Loucy (cell line): ENCODE results near the gene CAPN1.

ENCODE experiments used
- H2AFZ ChIP-seq: fragments of 200-600 bp; sonication (generic); 2 replicates; pipeline ENCODE4 v1.6.0; 2016; ENCODE audit warnings: antibody characterized with exemption, mild to moderate bottlenecking, low read length, moderate library complexity
- H3F3A ChIP-seq: fragments of 200-600 bp; 2 replicates; pipeline ENCODE4 v1.6.0; 2016; ENCODE audit warnings: antibody characterized with exemption, low read depth, mild to moderate bottlenecking
- H3K27me3 ChIP-seq: fragments of 200-600 bp; sonication (generic); 2 replicates; pipeline ENCODE4 v1.6.1; 2014; ENCODE audit warnings: low read length, mild to moderate bottlenecking; ENCODE audit not compliant: insufficient read depth, poor library complexity, severe bottlenecking
- H3K36me3 ChIP-seq: fragments of 200-600 bp; sonication (generic); 2 replicates; pipeline ENCODE4 v1.6.1; 2016; ENCODE audit warnings: low read length; ENCODE audit not compliant: insufficient read depth
- H3K4me1 ChIP-seq: fragments of 200-600 bp; sonication (generic); 2 replicates; pipeline ENCODE4 v1.5.1; 2014; ENCODE audit warnings: low read length, mild to moderate bottlenecking; ENCODE audit not compliant: insufficient read depth, poor library complexity, severe bottlenecking
- H3K4me2 ChIP-seq: fragments of 200-600 bp; sonication (generic); 2 replicates; pipeline ENCODE4 v1.6.0; 2014; ENCODE audit warnings: antibody characterized with exemption, low read length, low read depth, mild to moderate bottlenecking; ENCODE audit not compliant: poor library complexity, severe bottlenecking
- H3K4me3 ChIP-seq: fragments of 200-600 bp; sonication (generic); 2 replicates; pipeline ENCODE4 v1.5.1; 2014; ENCODE audit warnings: low read length, mild to moderate bottlenecking, mixed read lengths; ENCODE audit not compliant: poor library complexity, severe bottlenecking
- H3K79me2 ChIP-seq: fragments of 200-600 bp; sonication (generic); 2 replicates; pipeline ENCODE4 v1.6.1; 2014; ENCODE audit warnings: low read length; ENCODE audit not compliant: insufficient read depth
- H3K9ac ChIP-seq: fragments of 200-600 bp; sonication (generic); 2 replicates; pipeline ENCODE4 v1.6.0; 2014; ENCODE audit warnings: mild to moderate bottlenecking, low read depth, low read length, moderate library complexity; ENCODE audit not compliant: poor library complexity, severe bottlenecking
- H3K9me2 ChIP-seq: fragments of 200-600 bp; sonication (generic); replicated peaks from 2 replicates; pipeline ENCODE4 v1.6.1; 2016; ENCODE audit warnings: low read depth, low read length, mixed read lengths
- H3K9me3 ChIP-seq: fragments of 200-600 bp; sonication (generic); 2 replicates; pipeline ENCODE4 v1.6.1; 2014; ENCODE audit warnings: mild to moderate bottlenecking, antibody characterized with exemption, low read length, low read depth; ENCODE audit not compliant: insufficient read depth
- H4K20me1 ChIP-seq: fragments of 200-600 bp; sonication (generic); 2 replicates; pipeline ENCODE4 v1.6.0; 2014; ENCODE audit warnings: antibody characterized with exemption, low read length, mild to moderate bottlenecking; ENCODE audit not compliant: insufficient read depth, poor library complexity, severe bottlenecking
- EZH2phosphoT487 ChIP-seq: fragments of 200-600 bp; IDR thresholded peaks from 2 replicates; pipeline ENCODE4 v1.6.1; 2018; ENCODE audit warnings: antibody characterized with exemption, mild to moderate bottlenecking, moderate library complexity, borderline replicate concordance
- TF ChIP-seq, protein P1 (sequence below): fragments of 200-600 bp; sonication (generic); conservative IDR thresholded peaks from 2 replicates; pipeline ENCODE4 v1.5.1; 2014; ENCODE audit warnings: mild to moderate bottlenecking, antibody characterized with exemption, low read length

The CAPN1 gene

DNA sequence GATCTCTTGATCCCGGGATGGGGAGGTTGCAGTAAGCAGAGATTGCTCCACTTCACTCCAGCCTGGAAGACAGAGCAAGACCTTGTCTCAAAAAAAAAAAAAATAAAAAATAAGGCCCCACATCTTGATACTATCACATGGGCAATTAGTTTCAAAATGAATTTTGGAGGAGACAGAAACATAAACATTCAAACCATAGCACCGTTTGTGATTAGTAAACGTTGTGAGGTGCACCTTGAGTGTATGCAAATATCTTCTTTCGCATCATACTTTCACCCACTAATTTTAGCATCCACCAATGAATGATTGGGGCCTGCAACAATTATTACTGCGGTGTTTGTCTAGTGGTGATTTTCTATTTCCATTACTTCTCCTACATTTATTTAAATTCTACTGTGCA, 22.7 kb upstream of the CAPN1 start:
- no peaks in the 10 kb centered on the region for H3K9me3 ChIP-seq
- no peak overlapping the region for H3K4me2 ChIP-seq

DNA sequence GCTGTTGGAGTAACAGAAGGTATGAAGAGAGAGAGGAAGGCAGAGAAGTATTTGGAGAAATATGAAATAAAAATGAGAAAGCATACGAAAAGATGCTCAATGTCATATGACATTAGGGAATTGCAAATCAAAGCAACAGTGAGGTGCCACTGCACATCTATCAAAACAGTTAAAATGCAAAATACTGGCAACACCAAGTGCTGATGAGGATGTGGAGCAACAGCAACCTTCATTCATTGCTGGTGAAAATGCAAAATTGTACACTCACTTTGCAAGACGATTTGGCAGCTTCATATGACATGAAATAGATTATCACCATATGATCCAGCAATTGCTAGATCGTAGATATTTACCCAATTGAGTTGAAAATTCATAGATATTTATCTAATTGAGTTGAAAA, 21.1 kb upstream of the CAPN1 start:
- H2AFZ ChIP-seq = no peak overlapping the region
- no peaks in the 10 kb centered on the region for H3K27me3 ChIP-seq
- H4K20me1 ChIP-seq = no peaks in the 10 kb centered on the region
- no peak overlapping the region for H3K4me3 ChIP-seq
- no peaks in the 10 kb centered on the region for H3K36me3 ChIP-seq
- H3F3A ChIP-seq = no peaks in the 10 kb centered on the region
- TF ChIP-seq, protein P1, sequence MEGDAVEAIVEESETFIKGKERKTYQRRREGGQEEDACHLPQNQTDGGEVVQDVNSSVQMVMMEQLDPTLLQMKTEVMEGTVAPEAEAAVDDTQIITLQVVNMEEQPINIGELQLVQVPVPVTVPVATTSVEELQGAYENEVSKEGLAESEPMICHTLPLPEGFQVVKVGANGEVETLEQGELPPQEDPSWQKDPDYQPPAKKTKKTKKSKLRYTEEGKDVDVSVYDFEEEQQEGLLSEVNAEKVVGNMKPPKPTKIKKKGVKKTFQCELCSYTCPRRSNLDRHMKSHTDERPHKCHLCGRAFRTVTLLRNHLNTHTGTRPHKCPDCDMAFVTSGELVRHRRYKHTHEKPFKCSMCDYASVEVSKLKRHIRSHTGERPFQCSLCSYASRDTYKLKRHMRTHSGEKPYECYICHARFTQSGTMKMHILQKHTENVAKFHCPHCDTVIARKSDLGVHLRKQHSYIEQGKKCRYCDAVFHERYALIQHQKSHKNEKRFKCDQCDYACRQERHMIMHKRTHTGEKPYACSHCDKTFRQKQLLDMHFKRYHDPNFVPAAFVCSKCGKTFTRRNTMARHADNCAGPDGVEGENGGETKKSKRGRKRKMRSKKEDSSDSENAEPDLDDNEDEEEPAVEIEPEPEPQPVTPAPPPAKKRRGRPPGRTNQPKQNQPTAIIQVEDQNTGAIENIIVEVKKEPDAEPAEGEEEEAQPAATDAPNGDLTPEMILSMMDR = no peak
- no peak for TF ChIP-seq EZH2phosphoT487
- no peaks in the 10 kb centered on the region for H3K9me3 ChIP-seq
- H3K9ac ChIP-seq = no peak overlapping the region
- no peaks in the 10 kb centered on the region for H3K9me2 ChIP-seq
- H3K79me2 ChIP-seq = no peaks in the 10 kb centered on the region
- H3K4me1 ChIP-seq = no peaks in the 10 kb centered on the region
- H3K4me2 ChIP-seq = no peak overlapping the region

More for the DNA sequence above, 22.7 kb upstream of the CAPN1 start:
- Histone ChIP-seq H3K9ac (no peak overlapping the region), H3K9me2 (no peaks in the 10 kb centered on the region), H2AFZ (no peak overlapping the region), H4K20me1 (no peaks in the 10 kb centered on the region), H3K4me3 (no peak overlapping the region), H3K79me2 (no peaks in the 10 kb centered on the region), H3K36me3 (no peaks in the 10 kb centered on the region), H3K27me3 (no peaks in the 10 kb centered on the region), H3K4me1 (no peaks in the 10 kb centered on the region), H3F3A (no peaks in the 10 kb centered on the region)
- TF ChIP-seq, protein P1 = no peak

DNA sequence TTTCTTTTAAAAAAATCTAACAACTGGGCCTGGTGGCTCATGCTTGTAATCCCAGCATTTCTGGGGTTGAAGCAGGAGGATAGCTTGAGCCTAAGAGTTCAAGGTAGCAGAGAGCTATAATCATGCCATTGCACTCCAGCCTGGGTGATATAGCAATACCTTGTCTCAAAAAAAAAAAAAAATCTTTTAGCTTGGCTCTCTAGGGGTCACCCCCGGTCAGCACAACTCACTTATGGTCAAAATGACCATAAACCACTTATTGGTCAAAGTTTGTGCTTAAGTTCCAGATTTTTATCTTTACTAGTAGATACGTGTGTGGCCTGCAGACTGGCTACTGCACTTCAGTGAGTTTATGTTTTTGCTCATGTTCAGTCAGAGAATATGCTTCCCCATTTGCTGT, 18.0 kb upstream of the CAPN1 start:
- no peak overlapping the region for H3K9ac ChIP-seq
- H4K20me1 ChIP-seq = no peaks in the 10 kb centered on the region

More for the DNA sequence above, 18.0 kb upstream of the CAPN1 start:
- Histone ChIP-seq H3F3A (no peaks in the 10 kb centered on the region), H3K4me3 (no peak overlapping the region), H2AFZ (no peak overlapping the region), H3K4me1 (peaks cover under 1% of the 10 kb centered on the region), H3K36me3 (no peaks in the 10 kb centered on the region), H3K9me2 (no peaks in the 10 kb centered on the region), H3K79me2 (no peaks in the 10 kb centered on the region), H3K9me3 (no peaks in the 10 kb centered on the region), H3K4me2 (no peak overlapping the region), H3K27me3 (no peaks in the 10 kb centered on the region)
- TF ChIP-seq EZH2phosphoT487 = no peak
- TF ChIP-seq, protein P1 = no peak
